Measurements from ENCODE around the gene BEND7. TPM values are rescaled to one million over a fixed set of nuclear protein-coding genes. Genes with fewer than 3 reads are reported as not detected.

BEND7 gene
- total and polyA plus RNA-seq, 2 of the 4 experiments (the other 2 are of a cell fraction) = 2.3 to 3.5 TPM

DNA sequence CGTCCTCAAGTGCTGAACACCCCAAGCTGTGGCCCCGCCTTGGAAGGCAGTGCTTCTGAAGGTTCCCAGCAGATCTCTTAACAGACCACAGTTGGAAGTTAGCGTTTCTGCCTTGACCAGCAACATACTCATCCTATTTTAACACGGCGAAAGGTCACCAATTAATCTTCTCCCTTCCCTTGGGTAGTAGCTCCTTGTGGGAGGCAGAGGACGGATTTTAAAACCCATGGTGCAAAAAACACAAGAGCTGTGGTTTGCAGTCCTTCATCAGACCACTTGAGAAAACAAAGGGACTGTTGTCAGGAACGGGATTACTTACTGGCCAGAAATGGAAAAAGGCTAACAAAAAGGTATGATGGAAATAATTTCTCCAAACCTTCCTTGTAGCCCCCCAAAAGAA lies 87.3 kb downstream of the BEND7 start:
- H2BK120ac ChIP-seq (ENCODE audit: low read depth, low read length) = no peak overlapping the region
- ChIA-PET CTCF (interaction anchor here (3.3 kb wide), 1 partner anchor 69 kb away, joined by 11 read pairs; no protein-coding TSS in a partner anchor), POLR2A (ENCODE audit: unreplicated experiment) (no interaction called here)
- TF ChIP-seq FOS (IDR thresholded peaks at IDR 0.05; ENCODE audit: low read depth, low read length) (no peak), SMC3 (IDR thresholded peaks at IDR 0.05; ENCODE audit: low read depth, low read length) (no peak), BHLHE40 (IDR thresholded peaks at IDR 0.05; ENCODE audit: low read depth, low read length) (no peak), RFX5 (IDR thresholded peaks at IDR 0.05; ENCODE audit: low read depth, low read length) (no peak), MAZ (IDR thresholded peaks at IDR 0.05; ENCODE audit: borderline replicate concordance, low read depth, low read length) (no peak), CHD1 (IDR thresholded peaks at IDR 0.05; ENCODE audit: low read depth, low read length) (no peak), RCOR1 (IDR thresholded peaks at IDR 0.05; ENCODE audit: insufficient replicate concordance, low read length) (no peak), RAD21 (IDR thresholded peaks at IDR 0.05; ENCODE audit: low read length) (no peak), MXI1 (IDR thresholded peaks at IDR 0.05; ENCODE audit: borderline replicate concordance, low read depth, low read length) (no peak), POLR2A (IDR thresholded peaks at IDR 0.05; ENCODE audit: low read depth, low read length) (no peak), MAFK (IDR thresholded peaks at IDR 0.05; ENCODE audit: low read depth, low read length) (no peak), CEBPB (IDR thresholded peaks at IDR 0.05; ENCODE audit: low read depth, low read length) (no peak)
- TF ChIP-seq, protein P1, sequence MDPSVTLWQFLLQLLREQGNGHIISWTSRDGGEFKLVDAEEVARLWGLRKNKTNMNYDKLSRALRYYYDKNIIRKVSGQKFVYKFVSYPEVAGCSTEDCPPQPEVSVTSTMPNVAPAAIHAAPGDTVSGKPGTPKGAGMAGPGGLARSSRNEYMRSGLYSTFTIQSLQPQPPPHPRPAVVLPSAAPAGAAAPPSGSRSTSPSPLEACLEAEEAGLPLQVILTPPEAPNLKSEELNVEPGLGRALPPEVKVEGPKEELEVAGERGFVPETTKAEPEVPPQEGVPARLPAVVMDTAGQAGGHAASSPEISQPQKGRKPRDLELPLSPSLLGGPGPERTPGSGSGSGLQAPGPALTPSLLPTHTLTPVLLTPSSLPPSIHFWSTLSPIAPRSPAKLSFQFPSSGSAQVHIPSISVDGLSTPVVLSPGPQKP (IDR thresholded peaks at IDR 0.05; ENCODE audit: borderline replicate concordance, low read depth, low read length) = no peak
- TF ChIP-seq, protein P2, sequence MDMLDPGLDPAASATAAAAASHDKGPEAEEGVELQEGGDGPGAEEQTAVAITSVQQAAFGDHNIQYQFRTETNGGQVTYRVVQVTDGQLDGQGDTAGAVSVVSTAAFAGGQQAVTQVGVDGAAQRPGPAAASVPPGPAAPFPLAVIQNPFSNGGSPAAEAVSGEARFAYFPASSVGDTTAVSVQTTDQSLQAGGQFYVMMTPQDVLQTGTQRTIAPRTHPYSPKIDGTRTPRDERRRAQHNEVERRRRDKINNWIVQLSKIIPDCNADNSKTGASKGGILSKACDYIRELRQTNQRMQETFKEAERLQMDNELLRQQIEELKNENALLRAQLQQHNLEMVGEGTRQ (IDR thresholded peaks at IDR 0.05; ENCODE audit: low read depth, low read length) = no peak
- peaks cover 2% of the 10 kb centered on the region for H3K36me3 ChIP-seq (ENCODE audit: control insufficient read depth, insufficient read depth, low read length)
- BruUV-seq (replicated peaks) = no TSS peak
- no peak for ATAC-seq (ENCODE audit: low read depth)
- no peak overlapping the region for H4K91ac ChIP-seq (ENCODE audit: insufficient read depth, low read depth, low read length)
- no peak overlapping the region for H3K4me2 ChIP-seq (ENCODE audit: low read depth, low read length)
- H3K27me3 ChIP-seq (ENCODE audit: control insufficient read depth, insufficient read depth, low read length) = peaks cover 26% of the 10 kb centered on the region
- no peak overlapping the region for H3K23ac ChIP-seq (ENCODE audit: low read depth, low read length)
- no peak overlapping the region for H2BK20ac ChIP-seq (ENCODE audit: low read depth, low read length)
- no peak overlapping the region for H2BK5ac ChIP-seq (ENCODE audit: low read depth, low read length, poor library complexity, severe bottlenecking)
- H3K14ac ChIP-seq (replicated peaks; ENCODE audit: low read depth, low read length) = no peak overlapping the region
- H3K4me3 ChIP-seq (ENCODE audit: insufficient read depth, low read depth, low read length) = no peak overlapping the region
- no peak overlapping the region for H4K8ac ChIP-seq (ENCODE audit: low read depth in 2 of 2, low read length in 2 of 2)
- H2BK15ac ChIP-seq (ENCODE audit: low read depth, low read length) = no peak overlapping the region
- H3K9ac ChIP-seq (ENCODE audit: low read depth, low read length) = no peak overlapping the region
- H3K27ac ChIP-seq (ENCODE audit: insufficient read depth, low read length) = no peak overlapping the region
- H3K56ac ChIP-seq (ENCODE audit: extremely low read depth, insufficient read depth, low read length) = no peak overlapping the region
- H3K79me1 ChIP-seq (ENCODE audit: low read depth in 1 of 2, low read length in 2 of 2) = no peaks in the 10 kb centered on the region
- no peak for DNase-seq
- no peak overlapping the region for H2AK5ac ChIP-seq (ENCODE audit: low read depth, low read length)
- H3K9me1 ChIP-seq (ENCODE audit: insufficient read depth, low read length) = no peaks in the 10 kb centered on the region
- intact Hi-C loops (cut with micrococcal nuclease) = no loop called here
- H2AK9ac ChIP-seq (replicated peaks; ENCODE audit: low read depth, low read length, poor library complexity) = no peak overlapping the region
- dilution Hi-C loops (cut with HindIII; ENCODE audit: low sequenced_read_pairs, unreplicated experiment) = no loop called here
- H4K20me1 ChIP-seq (ENCODE audit: insufficient read depth, low read length) = no peaks in the 10 kb centered on the region
- in situ Hi-C loops (cut with MboI; ENCODE audit: low sequenced_read_pairs) = no loop called here
- H3K4me1 ChIP-seq (ENCODE audit: control insufficient read depth, insufficient read depth, low read length) = peaks cover 2% of the 10 kb centered on the region; the same call in 1 of the 2 replicates
- H3K18ac ChIP-seq (ENCODE audit: low read depth, low read length) = no peak overlapping the region
- H2AFZ ChIP-seq (replicated peaks; ENCODE audit: low read length, poor library complexity) = no peak overlapping the region
- 74% methylated on average over 2 of the region's 7 CpGs; no CpG with 5 or more reads in 1 of the 2 experiments for whole genome bisulfite sequencing, 2 experiments (ENCODE audit: extremely low coverage in 2 of 2, insufficient read length in 1 of 2)
- no peak overlapping the region for H3K4ac ChIP-seq (ENCODE audit: low read depth, low read length)
- no peaks in the 10 kb centered on the region for H3K9me3 ChIP-seq (ENCODE audit: control insufficient read depth, insufficient read depth, low read length)
- H4K5ac ChIP-seq (ENCODE audit: low read depth, low read length) = no peak overlapping the region

All from IMR-90 (cell line).